Measurements from ENCODE around the gene HRAS.

The HRAS gene

GRCh38 chr11:491358-491757 lies 44.0 kb downstream of the HRAS start:
- no peak for DNase-seq

- no peak for DNase-seq
Observed at GRCh38 chr11:490930-491260, 44.5 kb downstream of the HRAS start.

- DNase-seq = no peak
Observed at GRCh38 chr11:490186-490929, 45.0 kb downstream of the HRAS start.

GRCh38 chr11:489610-490185 lies 45.7 kb downstream of the HRAS start:
- DNase-seq = no peak

- DNase-seq = no peak
Observed at GRCh38 chr11:488992-489391, 46.4 kb downstream of the HRAS start.

GRCh38 chr11:488579-488978 lies 46.8 kb downstream of the HRAS start:
- DNase-seq = no peak

GRCh38 chr11:488062-488461 lies 47.3 kb downstream of the HRAS start:
- DNase-seq = no peak

GRCh38 chr11:487571-488021 lies 47.8 kb downstream of the HRAS start:
- DNase-seq = no peak

- DNase-seq = no peak
Observed at GRCh38 chr11:486189-486588, 49.2 kb downstream of the HRAS start.

- DNase-seq = no peak
Observed at GRCh38 chr11:484616-485015, 50.8 kb downstream of the HRAS start.
